GM10248 (cell line): ENCODE measurements around the gene SORBS2.
"Not testable (repeated sequence)": the region's sequence is repeated elsewhere in the genome, so short reads cannot be mapped to it uniquely, and the experiment has no call there.

Source experiments
- CTCF ChIA-PET: fragments of 300-600 bp; sonication (Branson Sonifier 250); formaldehyde crosslinking; extraction: SDS; loops from one replicate; lab custom pipeline; 2021; ENCODE audit warnings: antibody characterized with exemption; lab: Yijun Ruan, JAX
- POLR2A ChIA-PET: fragments of 350-650 bp; sonication (Branson Sonifier 250); formaldehyde crosslinking; extraction: SDS; loops from one replicate; lab custom pipeline; 2020; ENCODE audit warnings: antibody characterized with exemption; lab: Yijun Ruan, JAX
- DNase-seq: peaks from one replicate; pipeline ENCODE4 v3.0.0; 2012; ENCODE audit errors: extremely low spot score
- TF ChIP-seq, protein P1 (sequence below): IDR thresholded peaks from 2 replicates; pipeline ENCODE4 v1.5.1; 2012; ENCODE audit warnings: mild to moderate bottlenecking, low read depth; ENCODE audit errors: extremely low read depth, missing control alignments, control extremely low read depth

The SORBS2 gene

DNA sequence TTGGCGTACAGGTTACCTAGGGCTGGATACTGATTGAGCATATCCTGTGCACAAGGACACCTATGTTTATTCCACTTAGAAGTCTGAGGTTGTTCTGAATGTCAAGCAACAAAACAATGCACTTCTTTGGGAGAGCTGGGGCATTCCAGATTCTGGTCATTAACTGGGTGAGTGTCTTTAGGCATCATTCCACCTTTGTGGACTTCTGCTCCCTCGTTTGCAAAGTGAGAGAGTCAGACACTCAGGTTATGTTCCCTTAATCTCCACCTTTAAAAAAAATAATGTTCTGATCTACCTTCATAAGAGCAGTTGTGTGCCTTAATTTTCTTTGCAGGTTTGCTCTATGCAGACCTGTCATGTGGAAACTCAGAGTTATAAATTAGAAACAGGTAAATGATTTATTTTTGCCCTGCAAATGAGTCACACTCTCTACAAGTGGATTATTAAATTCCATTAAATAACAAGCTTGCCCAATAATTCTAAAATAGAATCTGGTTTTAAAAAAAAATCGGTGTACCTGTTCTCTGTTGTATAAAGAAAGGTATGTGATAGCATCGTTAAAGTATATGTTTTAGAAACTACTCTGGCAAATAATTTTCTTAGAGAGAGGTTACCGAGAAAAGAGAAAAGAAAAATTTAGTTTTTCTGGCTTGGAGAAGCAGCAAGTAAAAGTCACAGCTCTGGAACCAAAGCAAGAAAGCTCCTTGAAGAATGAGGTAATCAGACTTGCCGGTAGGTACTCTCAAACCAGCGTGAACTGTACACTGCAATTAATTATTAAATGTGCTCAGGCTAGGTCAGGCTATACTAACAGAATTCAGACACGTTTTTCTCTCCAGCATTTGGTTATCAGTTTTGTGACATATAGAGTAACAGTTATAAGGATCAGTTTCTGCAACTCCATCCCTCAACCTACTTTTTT, 93.2 kb downstream of the SORBS2 start:
- ChIA-PET POLR2A (no interaction called here), CTCF (interaction anchor here (1.1 to 2.2 kb wide), 2 partner anchors 9 kb away, joined by 3 to 7 read pairs; no protein-coding TSS in a partner anchor)
- no peak for DNase-seq
- TF ChIP-seq, protein P1, sequence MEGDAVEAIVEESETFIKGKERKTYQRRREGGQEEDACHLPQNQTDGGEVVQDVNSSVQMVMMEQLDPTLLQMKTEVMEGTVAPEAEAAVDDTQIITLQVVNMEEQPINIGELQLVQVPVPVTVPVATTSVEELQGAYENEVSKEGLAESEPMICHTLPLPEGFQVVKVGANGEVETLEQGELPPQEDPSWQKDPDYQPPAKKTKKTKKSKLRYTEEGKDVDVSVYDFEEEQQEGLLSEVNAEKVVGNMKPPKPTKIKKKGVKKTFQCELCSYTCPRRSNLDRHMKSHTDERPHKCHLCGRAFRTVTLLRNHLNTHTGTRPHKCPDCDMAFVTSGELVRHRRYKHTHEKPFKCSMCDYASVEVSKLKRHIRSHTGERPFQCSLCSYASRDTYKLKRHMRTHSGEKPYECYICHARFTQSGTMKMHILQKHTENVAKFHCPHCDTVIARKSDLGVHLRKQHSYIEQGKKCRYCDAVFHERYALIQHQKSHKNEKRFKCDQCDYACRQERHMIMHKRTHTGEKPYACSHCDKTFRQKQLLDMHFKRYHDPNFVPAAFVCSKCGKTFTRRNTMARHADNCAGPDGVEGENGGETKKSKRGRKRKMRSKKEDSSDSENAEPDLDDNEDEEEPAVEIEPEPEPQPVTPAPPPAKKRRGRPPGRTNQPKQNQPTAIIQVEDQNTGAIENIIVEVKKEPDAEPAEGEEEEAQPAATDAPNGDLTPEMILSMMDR: no peak

DNA sequence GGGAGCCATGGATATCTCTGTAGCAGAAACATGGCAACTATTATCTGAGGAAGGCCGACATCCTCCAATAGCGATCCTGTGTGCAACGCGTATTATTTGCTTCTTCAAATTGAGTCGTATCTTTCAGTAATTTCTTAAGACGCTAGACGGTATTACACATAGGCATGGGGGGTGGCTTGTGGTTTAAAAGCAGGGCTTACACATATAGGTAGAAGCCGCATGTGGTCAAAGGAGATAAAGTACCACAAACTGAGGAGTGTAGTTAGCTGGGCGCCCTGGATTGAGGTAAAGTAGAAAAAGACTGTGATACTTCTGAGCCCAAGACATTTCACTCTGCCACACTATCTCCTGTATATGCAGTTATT, 94.6 kb downstream of the SORBS2 start:
- POLR2A ChIA-PET: no interaction called here
- CTCF ChIA-PET: interaction anchor here (1.1 kb wide), 1 partner anchor 10 kb away, joined by 3 read pairs; no protein-coding TSS in a partner anchor
- DNase-seq: no peak
- TF ChIP-seq, protein P1: no peak

DNA sequence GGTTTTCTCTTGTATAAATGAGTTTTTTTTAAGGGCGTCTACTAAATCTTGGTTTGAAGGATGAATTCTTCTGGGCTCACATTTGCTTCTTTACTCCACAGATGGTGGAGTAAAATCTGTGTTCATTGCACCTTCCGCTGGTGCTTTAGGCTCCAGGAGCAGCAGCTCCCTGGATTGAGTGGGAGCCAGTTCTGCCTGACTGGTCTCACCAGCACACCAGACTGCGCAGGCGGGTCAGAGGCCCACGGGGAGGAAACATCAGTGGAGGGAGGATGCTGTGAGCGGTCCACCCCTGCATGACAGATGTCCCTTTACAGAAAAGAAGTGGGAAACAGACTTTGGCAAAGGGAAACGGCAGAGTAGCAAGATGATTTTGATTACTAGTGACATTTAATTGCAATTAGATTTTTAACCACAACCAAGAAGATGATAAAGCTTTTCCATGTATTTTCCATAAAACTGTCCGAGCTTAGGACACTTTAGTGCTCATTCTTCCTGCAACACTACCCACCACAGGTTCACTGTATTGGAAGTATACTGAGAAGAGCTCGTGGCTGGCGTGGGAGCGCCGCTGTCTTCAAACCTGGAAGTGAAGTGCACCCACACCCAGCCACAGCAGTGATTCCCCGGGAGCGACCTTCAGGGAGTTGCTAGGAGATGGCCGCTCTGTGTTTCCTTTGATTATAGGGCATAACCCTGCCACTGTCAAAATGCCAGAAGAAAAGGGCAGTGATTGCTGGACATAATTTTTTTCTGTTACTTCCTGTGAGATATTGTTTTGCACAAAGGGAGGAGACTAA, 95.2 kb downstream of the SORBS2 start:
- TF ChIP-seq, protein P1: no peak
- CTCF ChIA-PET: no interaction called here
- DNase-seq: no peak
- POLR2A ChIA-PET: no interaction called here

DNA sequence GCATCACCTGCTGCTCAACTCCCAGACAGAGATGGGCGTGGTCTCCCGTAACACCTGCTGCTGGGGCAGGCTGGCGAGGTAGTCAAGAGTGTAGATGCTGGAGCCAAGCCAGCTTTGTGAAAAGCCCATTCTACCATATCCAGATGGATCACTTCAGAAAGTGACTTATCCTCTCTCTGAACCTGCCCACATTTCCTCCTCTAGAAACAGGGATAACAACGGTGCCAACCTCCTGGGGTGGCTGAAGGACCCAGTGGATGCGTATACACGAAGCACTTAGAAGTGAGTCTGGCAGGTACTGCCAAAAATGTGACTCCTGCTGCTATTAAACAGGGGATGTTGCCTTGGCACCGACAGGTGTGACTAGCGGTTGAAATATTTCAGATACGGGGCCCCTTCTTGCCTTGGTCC, 95.8 kb downstream of the SORBS2 start:
- DNase-seq: no peak
- ChIA-PET CTCF (no interaction called here), POLR2A (no interaction called here)
- TF ChIP-seq, protein P1: no peak

DNA sequence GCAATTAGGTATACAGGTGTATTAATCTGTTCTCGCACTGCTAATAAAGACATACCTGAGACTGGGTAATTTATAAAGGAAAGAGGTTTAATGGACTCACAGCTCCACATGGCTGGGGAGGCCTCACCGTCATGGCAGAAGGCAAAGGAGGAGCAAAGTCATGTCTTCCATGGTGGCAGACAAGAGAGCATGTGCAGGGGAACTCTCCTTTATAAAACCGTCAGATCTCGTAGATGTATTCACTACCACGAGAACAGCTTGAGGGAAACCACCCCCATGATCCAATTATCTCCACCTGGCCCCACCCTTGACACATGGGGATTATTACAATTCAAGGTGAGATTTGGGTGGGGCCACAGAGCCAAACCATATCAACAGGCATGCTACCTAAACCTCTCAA, 97.5 kb downstream of the SORBS2 start:
- DNase-seq, CTCF ChIA-PET, POLR2A ChIA-PET: not testable (repeated sequence)

DNA sequence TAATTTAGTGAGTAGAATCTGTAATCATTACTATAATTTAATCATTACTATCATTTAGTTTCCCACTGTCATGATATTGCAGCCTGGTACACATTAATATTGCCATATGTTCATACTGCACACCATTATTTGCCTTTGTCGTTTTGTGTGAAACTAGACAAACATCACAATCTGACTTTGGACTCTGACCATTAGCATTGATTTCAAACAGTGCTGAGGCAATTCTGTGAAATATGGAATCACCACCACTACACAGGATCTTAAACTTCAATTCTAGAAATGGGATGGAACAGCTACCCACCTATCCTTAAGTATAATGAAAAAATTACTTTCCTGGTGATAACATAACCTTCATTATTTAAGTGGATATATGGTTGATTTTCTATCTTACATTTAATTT, 98.3 kb downstream of the SORBS2 start:
- CTCF ChIA-PET: no interaction called here

More for the DNA sequence above, 98.3 kb downstream of the SORBS2 start:
- TF ChIP-seq, protein P1: no peak
- DNase-seq: no peak
- POLR2A ChIA-PET: no interaction called here
